HG03460 (cell line): Measurements from ENCODE around the gene PDIA4.
"Not testable (repeated sequence)": the region's sequence is repeated elsewhere in the genome, so short reads cannot be mapped to it uniquely, and the experiment has no call there.

Experiments
- ATAC-seq: cut with Tn5 transposase; IDR thresholded peaks from one replicate; pipeline ENCODE4 v1.9.1; 2021; ENCODE audit not compliant: unreplicated experiment

Gene PDIA4, protein sequence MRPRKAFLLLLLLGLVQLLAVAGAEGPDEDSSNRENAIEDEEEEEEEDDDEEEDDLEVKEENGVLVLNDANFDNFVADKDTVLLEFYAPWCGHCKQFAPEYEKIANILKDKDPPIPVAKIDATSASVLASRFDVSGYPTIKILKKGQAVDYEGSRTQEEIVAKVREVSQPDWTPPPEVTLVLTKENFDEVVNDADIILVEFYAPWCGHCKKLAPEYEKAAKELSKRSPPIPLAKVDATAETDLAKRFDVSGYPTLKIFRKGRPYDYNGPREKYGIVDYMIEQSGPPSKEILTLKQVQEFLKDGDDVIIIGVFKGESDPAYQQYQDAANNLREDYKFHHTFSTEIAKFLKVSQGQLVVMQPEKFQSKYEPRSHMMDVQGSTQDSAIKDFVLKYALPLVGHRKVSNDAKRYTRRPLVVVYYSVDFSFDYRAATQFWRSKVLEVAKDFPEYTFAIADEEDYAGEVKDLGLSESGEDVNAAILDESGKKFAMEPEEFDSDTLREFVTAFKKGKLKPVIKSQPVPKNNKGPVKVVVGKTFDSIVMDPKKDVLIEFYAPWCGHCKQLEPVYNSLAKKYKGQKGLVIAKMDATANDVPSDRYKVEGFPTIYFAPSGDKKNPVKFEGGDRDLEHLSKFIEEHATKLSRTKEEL

DNA sequence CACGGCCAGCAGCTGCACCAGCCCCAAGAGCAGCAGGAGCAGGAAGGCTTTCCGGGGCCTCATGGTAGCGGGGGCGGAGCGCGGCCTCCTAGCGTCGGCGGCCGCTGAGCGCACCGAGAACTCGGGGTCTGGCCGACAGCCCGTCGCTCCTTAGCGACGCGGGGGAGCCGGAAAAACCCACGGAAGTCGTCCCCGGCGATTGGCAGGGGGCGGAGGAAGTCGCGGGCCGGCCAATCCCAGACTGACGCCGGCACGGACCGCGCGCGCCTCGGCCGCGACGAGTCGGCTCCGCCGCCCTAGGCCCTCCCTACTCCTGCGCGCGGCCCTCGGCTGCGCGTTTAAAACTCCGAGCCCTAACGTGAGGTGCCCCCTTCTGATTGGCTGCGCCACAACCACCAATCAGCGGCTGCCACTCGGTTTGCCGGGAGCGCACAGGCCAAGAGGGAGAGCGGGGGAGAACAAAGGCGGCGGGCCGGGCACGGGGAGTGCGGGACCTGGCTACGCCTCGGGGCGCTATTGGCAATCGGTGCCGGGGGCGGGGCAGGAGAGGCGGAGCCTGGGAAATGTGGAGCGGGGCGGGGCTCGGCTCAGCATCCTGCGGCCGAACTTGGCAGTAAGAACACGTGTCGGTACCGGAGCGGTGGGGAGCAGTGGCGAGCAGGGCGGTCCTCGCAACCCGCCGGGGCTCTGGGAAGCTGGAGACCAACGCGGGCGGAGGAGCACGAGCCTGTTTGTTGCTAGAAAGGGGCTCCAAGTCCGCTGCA, at the start of gene PDIA4:
Gene PDIA4, minus strand, starts transcription at position 160 of the 764 bp plus-strand sequence. Its CDS starts 97 bp downstream, at position 63.
- peak; percentile 90 for ATAC-seq

DNA sequence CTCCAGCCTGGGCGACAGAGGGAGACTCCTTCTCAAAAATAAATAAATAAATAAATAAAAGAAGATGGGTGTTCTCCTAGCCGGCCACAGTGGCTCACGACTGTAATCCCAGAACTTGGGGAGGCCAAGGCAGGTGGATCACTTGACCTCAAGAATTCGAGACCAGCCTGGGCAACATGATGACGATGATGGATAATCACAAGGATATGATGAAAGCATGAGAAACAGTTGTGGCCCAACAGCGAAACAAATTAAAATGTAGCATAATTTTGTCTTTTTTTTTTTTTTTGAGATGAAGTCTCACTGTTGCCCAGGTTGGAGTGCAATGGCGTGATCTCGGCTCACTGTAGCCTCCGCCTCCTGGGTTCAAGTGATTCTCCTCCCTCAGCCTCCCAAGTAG, 49.3 kb upstream of the PDIA4 start:
- ATAC-seq = no peak

- ATAC-seq = no peak
Measured at GRCh38 chr7:149075286-149075685, 47.0 kb upstream of the PDIA4 start.

- no peak for ATAC-seq
Measured at GRCh38 chr7:149074116-149074885, 46.0 kb upstream of the PDIA4 start.

GRCh38 chr7:149072438-149072775, 44.1 kb upstream of the PDIA4 start:
- no peak for ATAC-seq

GRCh38 chr7:149071641-149072437, 43.5 kb upstream of the PDIA4 start:
- no peak for ATAC-seq

GRCh38 chr7:149071182-149071635, 42.9 kb upstream of the PDIA4 start:
- no peak for ATAC-seq

DNA sequence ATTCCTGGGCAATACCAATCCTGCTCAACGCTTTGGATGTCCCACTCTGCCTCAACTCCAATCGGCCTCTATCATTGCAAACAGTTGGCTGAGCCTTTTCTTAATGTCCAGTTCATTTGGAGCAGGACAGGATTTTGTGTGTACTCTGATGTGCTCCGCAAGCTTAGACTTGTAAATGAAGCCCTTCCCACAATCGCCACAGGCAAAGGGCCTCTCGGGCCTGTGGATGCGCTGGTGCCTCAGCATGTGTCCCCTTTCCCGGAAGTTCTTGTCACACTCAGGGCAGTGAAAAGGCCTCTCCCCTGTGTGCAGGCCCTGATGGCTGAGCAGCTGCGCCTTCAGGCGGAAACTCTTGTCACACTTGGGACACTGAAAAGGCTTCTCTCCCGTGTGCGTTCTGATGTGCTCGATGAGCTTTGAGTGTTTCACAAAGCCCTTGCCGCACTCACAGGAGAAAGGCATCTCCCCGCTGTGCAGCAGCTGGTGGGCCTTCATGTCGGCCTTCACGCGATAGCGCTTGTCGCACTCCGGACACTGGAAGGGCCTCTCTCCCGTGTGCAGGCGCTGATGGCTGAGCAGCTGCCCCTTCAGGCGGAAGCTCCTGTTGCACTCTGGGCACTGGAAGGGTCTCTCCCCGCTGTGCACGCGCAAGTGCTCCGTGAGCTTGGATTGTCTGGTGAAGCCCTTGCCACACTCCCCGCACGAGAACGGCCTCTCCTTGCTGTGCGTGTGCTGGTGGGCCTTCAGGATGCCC, 42.2 kb upstream of the PDIA4 start:
- no peak for ATAC-seq

DNA sequence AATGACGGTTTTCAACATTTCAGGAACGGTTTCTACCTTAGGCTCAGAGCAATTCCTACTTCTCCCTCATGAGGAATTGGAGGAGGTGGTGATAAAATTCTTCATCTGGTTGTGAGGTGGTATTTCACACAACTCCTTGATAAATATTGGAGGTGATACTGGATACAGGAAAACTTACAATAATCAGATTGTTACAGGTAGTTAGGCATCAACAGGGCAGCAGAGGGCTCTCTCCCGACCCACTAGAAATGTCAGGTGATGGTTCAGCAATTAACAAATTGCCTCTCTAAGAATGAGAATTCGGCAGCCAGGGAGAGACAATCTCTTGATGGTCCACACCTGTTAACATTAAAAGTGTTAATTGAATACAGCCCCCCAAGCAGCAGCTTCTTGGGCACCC, 39.6 kb upstream of the PDIA4 start:
- no peak for ATAC-seq

DNA sequence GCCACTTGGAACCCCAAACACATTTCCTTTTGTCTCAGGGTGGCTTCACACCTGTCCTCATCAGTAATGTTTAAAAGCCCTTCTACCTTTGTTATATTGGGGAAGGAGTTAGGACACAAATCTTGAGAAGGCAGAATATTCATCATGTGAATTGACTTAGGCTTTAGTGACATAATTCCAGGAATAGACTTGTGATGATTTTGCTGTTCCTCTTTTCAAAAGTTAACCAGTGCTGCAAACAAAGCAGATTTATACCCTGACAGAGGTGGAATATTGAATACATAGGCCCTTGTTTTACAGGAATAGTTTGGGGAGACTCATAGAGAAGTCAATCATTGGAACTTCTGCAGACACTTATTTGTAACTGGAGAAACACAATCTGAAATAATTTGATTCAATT, 35.2 kb upstream of the PDIA4 start:
- ATAC-seq = no peak

DNA sequence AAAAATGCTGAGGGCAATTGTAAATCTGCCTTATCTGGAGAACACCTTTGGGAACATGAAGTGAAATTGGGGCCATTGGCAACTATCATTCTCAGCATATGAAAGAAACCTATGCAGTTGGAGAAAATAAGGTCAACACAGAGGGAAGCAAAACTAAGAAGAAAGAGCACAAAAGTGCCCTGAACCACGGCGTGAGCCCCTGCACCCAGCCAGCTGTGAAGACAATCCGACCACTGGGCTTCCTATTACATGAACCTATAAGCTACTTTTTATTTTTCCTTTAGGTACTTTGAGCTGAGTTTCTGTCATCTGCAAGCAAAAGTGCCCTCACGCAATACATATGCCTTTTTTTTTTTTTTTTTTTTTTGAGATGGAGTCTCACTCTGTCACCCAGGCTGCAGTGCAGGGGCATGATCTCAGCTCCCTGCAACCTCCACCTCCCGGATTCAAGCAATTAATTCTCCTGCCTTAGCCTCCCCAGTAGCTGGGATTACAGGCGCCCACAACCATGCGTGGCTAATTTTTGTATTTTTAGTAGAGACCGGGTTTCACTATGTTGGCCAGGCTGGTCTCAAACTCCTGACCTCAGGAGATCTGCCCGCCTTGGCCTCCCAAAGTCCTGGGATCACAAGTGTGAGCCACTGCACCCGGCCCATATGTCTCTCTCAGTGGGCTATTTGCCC, 34.1 kb upstream of the PDIA4 start:
- ATAC-seq = not testable (repeated sequence)

DNA sequence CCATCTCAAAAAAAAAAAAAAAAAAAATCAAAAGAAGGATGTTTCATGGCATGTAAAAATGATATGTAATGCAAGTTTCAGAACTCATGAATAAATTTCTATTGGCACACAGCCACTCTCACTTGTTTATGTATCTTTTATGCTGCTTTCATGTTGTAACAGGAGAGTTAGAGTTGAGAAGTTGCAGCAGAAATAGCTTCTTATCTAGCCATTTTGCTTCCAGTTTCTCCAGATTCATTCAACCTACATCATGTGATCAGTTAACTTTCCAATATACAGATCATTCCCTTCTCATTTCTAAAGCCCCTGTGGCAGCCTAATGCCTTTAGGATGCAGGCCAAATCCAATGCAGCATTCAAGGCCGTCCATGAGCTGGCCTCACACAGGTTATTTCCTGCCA, 31.9 kb upstream of the PDIA4 start:
- no peak for ATAC-seq

GRCh38 chr7:149053885-149054284, 25.6 kb upstream of the PDIA4 start:
- no peak for ATAC-seq

DNA sequence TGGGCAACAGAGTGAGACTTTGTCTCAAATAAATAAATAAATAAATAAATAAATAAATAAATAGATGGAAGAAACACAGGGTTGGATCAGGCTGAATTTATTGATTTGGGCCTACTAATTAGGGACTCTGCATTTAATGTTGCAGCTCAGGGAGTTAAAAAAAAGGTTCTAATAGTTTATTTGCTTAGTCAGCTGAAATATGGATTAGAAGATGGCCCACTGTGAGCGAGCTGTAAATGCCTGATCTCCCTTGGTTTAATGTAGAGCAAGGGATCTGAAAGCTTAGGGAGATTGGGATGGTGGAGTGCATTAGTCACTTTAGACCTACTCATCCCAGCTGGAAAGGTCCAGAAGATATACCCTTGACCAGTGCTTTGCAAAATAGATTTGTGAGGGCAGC, 25.1 kb upstream of the PDIA4 start:
- ATAC-seq = no peak

DNA sequence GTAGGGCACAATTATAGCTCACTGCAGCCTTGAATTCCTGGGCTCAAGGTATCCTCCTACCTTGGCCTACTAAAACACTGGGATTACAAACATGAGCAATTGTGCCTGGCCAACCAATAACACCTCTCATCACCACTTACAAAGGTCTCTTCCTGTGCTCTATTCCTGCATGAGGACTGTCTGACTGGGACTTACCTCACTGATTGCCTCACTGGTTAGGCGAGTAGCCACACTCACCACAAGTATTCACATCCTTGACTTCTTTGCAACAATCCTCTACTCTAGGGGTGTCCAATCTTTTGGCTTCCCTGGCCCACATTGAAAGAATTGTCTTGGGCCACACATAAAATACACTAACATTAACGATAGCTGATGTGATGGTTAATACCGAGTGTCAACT, 22.6 kb upstream of the PDIA4 start:
- ATAC-seq = no peak

GRCh38 chr7:149048805-149049204, 20.5 kb upstream of the PDIA4 start:
- no peak for ATAC-seq

GRCh38 chr7:149046416-149046815, 18.1 kb upstream of the PDIA4 start:
- no peak for ATAC-seq

- no peak for ATAC-seq
Measured at GRCh38 chr7:149043936-149044335, 15.6 kb upstream of the PDIA4 start.

GRCh38 chr7:149041350-149041749, 13.0 kb upstream of the PDIA4 start:
- no peak for ATAC-seq
